Hypothalamus (tissue), 51 donors: ENCODE measurements around the gene ZNF132.
A peak's percentile ranks its signal among the peaks of the same experiment; 100 is the strongest.
"Not testable (repeated sequence)": the region's sequence is repeated elsewhere in the genome, so short reads cannot be mapped to it uniquely, and the experiment has no call there.

Source experiments
- DNase-seq, 51 donors: peaks; one replicate each; lab custom pipeline; 2025; lab: John Stamatoyannopoulos, UW

The ZNF132 gene

GRCh38 chr19:58439576-58440554 is at the start of gene ZNF132:
Gene ZNF132 (minus strand): TSS chr19:58440153. CDS start chr19:58439821, 332 bp downstream.
- peak; percentile 71 to 100 (median 98) for DNase-seq

- not testable (repeated sequence) for DNase-seq
Measured at GRCh38 chr19:58484349-58484748, 44.4 kb upstream of the ZNF132 start.

- DNase-seq: no peak
Measured at GRCh38 chr19:58483776-58484175, 43.8 kb upstream of the ZNF132 start.

- no peak for DNase-seq
Measured at GRCh38 chr19:58482372-58482771, 42.4 kb upstream of the ZNF132 start.

DNA sequence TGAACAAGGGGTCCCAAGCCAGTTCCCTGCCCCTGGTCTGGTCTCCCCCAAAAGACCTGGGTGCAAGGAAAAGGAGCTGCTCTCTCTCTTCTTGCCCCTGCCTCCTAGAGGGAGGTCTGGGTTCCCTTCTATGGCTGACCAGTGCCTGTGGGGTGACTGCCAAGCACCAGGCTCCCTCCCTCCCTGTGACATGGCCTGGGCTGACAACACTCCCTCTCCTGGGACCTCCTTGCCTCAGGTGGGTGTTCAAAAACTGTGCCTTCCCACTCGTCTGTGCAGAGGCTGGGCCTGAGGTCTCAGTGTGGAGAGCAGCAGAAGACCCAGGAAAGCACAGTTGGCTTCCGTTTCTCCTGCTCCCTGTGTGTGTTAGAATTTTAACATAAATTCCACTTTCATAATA is 40.9 kb upstream of the ZNF132 start:
- no peak for DNase-seq

DNA sequence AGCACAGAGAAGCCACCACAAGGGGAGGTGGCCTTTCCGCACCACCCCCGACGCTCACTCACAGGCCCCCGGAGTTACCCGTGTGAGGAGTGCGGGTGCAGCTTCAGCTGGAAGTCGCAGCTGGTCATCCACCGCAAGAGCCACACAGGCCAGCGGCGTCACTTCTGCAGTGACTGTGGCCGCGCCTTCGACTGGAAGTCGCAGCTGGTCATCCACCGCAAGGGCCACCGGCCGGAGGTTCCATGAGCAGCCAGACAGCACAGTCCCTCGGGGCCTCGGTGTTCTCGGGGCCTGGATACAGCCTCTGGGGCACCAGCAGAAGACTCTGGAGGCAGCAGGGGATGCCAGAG is 40.5 kb upstream of the ZNF132 start:
- DNase-seq: no peak

- no peak for DNase-seq
Measured at GRCh38 chr19:58479736-58480480, 40.0 kb upstream of the ZNF132 start.

DNA sequence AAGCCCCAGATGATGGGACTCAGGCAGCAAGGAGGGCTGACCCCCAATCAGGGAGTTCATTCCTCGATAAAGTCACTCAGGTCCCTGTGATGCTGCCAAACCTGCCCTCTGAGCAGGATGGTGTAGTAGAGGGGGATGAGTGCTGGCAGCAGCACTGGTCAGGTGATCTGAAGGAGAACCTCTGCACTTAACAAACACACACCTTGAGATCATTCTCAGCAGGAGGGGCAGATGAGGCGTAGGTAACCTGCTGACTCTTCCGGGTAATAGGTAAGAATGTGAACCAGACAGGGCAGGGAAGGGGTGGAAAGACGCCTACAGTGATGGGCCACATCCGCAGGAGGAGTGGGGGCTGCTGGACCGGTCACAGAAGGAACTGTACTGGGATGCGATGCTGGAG is 39.4 kb upstream of the ZNF132 start:
- DNase-seq: no peak

DNA sequence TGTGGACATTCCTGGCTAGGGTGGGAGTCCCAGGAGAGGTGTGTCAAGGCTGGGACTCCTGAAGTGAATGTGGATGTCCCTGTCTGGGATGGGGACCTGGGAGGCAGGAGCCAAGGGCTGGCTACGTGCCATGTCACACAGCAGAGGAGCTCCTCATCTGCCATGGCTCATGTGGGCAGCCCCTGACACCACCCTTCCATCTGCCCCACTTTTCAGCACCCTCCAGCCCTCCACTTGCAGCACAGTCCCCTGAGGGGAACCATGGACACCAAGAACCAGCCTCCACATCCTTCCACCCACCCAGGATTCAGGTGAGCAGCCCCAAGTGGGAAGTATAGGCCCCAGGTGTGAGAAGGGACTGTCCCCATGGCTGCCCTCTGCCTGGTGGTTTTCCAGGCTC is 37.9 kb upstream of the ZNF132 start:
- no peak for DNase-seq

DNA sequence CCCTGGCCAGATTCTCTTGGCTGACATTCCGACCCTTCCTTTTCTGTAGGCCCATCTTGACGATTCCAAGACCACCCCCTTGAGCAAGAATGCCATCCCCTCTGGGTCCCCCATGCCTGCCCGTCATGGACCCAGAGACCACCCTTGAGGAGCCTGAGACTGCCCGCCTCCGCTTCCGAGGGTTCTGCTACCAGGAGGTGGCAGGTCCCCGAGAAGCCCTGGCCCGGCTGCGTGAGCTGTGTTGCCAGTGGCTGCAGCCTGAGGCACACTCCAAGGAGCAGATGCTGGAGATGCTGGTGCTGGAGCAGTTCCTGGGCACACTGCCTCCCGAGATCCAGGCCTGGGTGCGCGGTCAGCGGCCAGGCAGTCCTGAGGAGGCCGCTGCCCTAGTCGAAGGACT is 37.2 kb upstream of the ZNF132 start:
- DNase-seq: peak in 1 of 51 donors; percentile 6

GRCh38 chr19:58476498-58477015 is 36.6 kb upstream of the ZNF132 start:
- DNase-seq: peak in 11 of 51 donors; percentile 21 to 74 (median 49)

- DNase-seq: peak; percentile 68 to 98 (median 95)
Measured at GRCh38 chr19:58475714-58476497, 36.0 kb upstream of the ZNF132 start, which contains the start of gene ZNF446. Gene ZNF446 (plus strand): TSS chr19:58476352. CDS start chr19:58477219, 867 bp downstream.

- peak in 1 of 51 donors; percentile 12 for DNase-seq
Measured at GRCh38 chr19:58474997-58475713, 35.2 kb upstream of the ZNF132 start.

DNA sequence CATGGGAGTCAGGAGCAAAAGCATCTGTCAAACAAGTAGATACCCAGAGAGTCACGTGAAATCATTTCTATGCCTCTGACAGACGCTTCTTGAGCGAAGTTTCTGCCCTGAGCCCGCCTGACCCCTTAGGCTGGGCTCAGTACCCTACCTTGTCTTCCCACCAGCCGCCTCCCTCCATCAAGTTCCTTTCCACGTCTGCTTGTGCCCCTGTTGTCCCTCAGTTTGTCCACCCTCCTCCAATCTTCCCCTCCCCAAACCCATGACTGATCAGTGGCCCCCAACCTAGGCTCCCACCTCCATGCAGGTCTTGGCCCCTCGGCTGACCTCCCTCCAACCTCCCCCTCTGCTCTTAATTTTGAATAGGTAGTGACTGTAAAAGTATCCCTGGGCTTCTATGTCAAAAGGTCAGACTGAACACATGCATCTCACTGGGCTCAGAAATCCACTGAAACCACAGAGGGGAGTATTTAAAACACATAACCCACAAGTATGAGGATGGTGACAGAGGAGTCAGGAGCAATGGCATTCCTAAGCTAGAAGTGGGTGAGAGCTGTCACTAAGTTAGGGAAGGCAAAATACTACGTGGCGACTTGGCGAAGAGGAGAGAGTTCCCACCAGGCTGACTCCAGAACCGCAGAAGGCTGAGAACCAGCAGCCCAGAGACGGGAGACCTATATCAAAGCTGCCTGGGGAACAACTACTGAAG is 34.5 kb upstream of the ZNF132 start:
- no peak for DNase-seq

- DNase-seq: no peak
Measured at GRCh38 chr19:58473775-58474174, 33.8 kb upstream of the ZNF132 start.

GRCh38 chr19:58471736-58472135 is 31.8 kb upstream of the ZNF132 start:
- no peak for DNase-seq

DNA sequence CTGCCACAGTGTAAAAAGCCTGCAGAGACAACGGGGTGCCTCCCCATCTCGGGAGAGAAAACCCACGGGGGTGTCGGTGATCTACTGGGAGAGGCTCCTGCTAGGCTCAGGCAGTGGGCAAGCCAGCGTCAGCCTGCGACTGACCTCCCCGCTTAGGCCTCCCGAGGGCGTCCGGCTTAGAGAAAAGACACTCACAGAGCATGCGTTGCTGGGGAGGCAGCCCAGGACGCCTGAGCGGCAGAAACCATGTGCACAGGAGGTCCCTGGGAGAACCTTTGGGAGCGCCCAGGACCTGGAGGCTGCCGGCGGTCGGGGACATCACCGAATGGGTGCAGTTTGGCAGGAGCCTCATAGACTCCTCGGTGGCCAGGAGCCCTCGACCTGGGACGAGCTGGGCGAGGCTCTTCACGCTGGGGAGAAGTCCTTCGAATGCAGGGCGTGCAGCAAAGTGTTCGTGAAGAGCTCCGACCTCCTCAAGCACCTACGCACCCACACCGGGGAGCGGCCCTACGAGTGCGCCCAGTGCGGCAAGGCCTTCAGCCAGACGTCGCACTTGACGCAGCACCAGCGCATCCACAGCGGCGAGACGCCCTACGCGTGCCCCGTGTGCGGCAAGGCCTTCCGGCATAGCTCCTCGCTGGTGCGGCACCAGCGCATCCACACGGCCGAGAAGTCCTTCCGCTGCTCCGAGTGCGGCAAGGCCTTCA is 31.0 kb upstream of the ZNF132 start:
- DNase-seq: not testable (repeated sequence)

- DNase-seq: no peak
Measured at GRCh38 chr19:58469241-58470013, 29.5 kb upstream of the ZNF132 start.
